ENCODE results near the gene PIK3IP1.

GRCh38 chr22:31279327-31279669 is 13.0 kb downstream of the PIK3IP1 start:
- TF ChIP-seq CTCF (IDR thresholded peaks at IDR 0.05) (no peak), POLR2A (IDR thresholded peaks at IDR 0.05) (no peak)
